SU-DHL-6 (cell line): ENCODE results near the gene ADAT1.

Experiments used
- CTCF ChIP-seq: fragments of 200-600 bp; sonication (generic); IDR thresholded peaks from one replicate; pipeline ENCODE4 v1.5.1; 2017; ENCODE audit warnings: antibody characterized with exemption, mild to moderate bottlenecking, low read length, moderate library complexity; ENCODE audit not compliant: insufficient read depth, poor library complexity, severe bottlenecking
- EZH2phosphoT487 ChIP-seq: fragments of 200-600 bp; sonication (generic), shearing (Covaris generic); conservative IDR thresholded peaks from 2 replicates; pipeline ENCODE4 v1.6.1; 2018; ENCODE audit warnings: mild to moderate bottlenecking, antibody characterized with exemption, low read length, moderate library complexity, mixed read lengths

GRCh38 chr16:75616521-75617010, 6.5 kb downstream of the ADAT1 start:
- TF ChIP-seq CTCF: no peak
- TF ChIP-seq EZH2phosphoT487: no peak
